Measurements from ENCODE around the gene SETD2.

DNA sequence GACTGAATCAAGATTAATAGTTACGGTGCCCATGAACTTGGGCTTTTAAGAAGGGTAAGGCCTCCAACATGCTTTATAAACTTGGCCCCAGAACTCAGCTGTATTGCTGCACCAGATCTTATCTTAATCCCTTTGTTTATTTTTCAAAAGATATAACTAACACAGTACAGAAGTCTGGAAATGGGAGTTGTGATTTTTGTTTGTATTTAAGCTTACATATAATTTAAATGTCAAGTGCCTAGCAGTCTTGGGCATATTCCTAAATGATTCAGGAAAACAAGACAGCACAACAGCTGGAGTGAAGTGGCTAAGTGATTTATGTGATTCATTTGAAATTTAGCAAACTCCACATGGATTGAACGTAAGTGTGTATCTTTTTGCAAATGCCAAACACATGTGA lies 128.3 kb downstream of the SETD2 start:
- TF ChIP-seq, protein P1, sequence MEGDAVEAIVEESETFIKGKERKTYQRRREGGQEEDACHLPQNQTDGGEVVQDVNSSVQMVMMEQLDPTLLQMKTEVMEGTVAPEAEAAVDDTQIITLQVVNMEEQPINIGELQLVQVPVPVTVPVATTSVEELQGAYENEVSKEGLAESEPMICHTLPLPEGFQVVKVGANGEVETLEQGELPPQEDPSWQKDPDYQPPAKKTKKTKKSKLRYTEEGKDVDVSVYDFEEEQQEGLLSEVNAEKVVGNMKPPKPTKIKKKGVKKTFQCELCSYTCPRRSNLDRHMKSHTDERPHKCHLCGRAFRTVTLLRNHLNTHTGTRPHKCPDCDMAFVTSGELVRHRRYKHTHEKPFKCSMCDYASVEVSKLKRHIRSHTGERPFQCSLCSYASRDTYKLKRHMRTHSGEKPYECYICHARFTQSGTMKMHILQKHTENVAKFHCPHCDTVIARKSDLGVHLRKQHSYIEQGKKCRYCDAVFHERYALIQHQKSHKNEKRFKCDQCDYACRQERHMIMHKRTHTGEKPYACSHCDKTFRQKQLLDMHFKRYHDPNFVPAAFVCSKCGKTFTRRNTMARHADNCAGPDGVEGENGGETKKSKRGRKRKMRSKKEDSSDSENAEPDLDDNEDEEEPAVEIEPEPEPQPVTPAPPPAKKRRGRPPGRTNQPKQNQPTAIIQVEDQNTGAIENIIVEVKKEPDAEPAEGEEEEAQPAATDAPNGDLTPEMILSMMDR (IDR thresholded peaks at IDR 0.05 in 8 of 11, conservative IDR thresholded peaks at IDR 0.05 in 3 of 11): no peak
- no peak for TF ChIP-seq POLR2A (IDR thresholded peaks at IDR 0.05)
